IMR-90 (cell line): ENCODE measurements around the gene STXBP4. TPM values are rescaled to one million over a fixed set of nuclear protein-coding genes. Genes with fewer than 3 reads are reported as not detected.

Experiments
- ATAC-seq: fragments of 200-7000 bp; cut with Tn5 transposase; 2 replicates; pipeline ENCODE4 v1.9.1; 2020; ENCODE audit warnings: low read depth, mild to moderate bottlenecking, moderate library complexity
- BruUV-seq: library from RNA; stranded (reverse); fragments of 400-500 nt; replicated peaks from 2 replicates; lab custom pipeline; 2021; lab: Mats Ljungman, UMichigan
- CTCF ChIA-PET: fragments of 300-600 bp; formaldehyde crosslinking; extraction: SDS; loops from one replicate; lab custom pipeline; 2021; ENCODE audit warnings: antibody characterized with exemption; lab: Yijun Ruan, JAX
- POLR2A ChIA-PET: fragments of 300-600 bp; sonication (Branson Sonifier 250); formaldehyde crosslinking; loops from one replicate; lab custom pipeline; 2022; ENCODE audit warnings: antibody characterized with exemption; ENCODE audit not compliant: unreplicated experiment; lab: Charles Lee
- DNase-seq: peaks from one replicate; pipeline ENCODE4 v3.0.0; 2013
- H2AFZ ChIP-seq: replicated peaks from 2 replicates; pipeline ENCODE3; 2013; ENCODE audit warnings: low read length, mild to moderate bottlenecking; ENCODE audit not compliant: poor library complexity
- H2AK5ac ChIP-seq: 2 replicates; pipeline ENCODE4 v1.6.1; 2013; ENCODE audit warnings: low read depth, low read length, inconsistent platforms
- H2AK9ac ChIP-seq: replicated peaks from 2 replicates; pipeline ENCODE3; 2013; ENCODE audit warnings: mild to moderate bottlenecking, low read depth, low read length, moderate library complexity; ENCODE audit not compliant: poor library complexity
- H2BK120ac ChIP-seq: 2 replicates; pipeline ENCODE4 v1.6.1; 2013; ENCODE audit warnings: low read depth, low read length, inconsistent platforms
- H2BK15ac ChIP-seq: 3 replicates; pipeline ENCODE4 v1.6.1; 2013; ENCODE audit warnings: low read depth, low read length, inconsistent platforms
- H2BK20ac ChIP-seq: 2 replicates; pipeline ENCODE4 v1.6.1; 2013; ENCODE audit warnings: low read depth, mild to moderate bottlenecking, inconsistent platforms, low read length, moderate library complexity
- H2BK5ac ChIP-seq: 2 replicates; pipeline ENCODE4 v1.6.1; 2013; ENCODE audit warnings: mild to moderate bottlenecking, low read depth, low read length, inconsistent platforms; ENCODE audit not compliant: poor library complexity, severe bottlenecking
- H3K14ac ChIP-seq: replicated peaks from 2 replicates; pipeline ENCODE4 v1.6.1; 2013; ENCODE audit warnings: low read depth, low read length, inconsistent platforms
- H3K18ac ChIP-seq: 2 replicates; pipeline ENCODE4 v1.6.1; 2013; ENCODE audit warnings: low read depth, low read length, control low read depth
- H3K23ac ChIP-seq: 2 replicates; pipeline ENCODE4 v1.6.1; 2013; ENCODE audit warnings: low read depth, low read length, inconsistent platforms
- H3K27ac ChIP-seq: 2 replicates; pipeline ENCODE4 v1.5.1; 2013; ENCODE audit warnings: mild to moderate bottlenecking, control low read depth, low read length; ENCODE audit not compliant: insufficient read depth
- H3K27me3 ChIP-seq: 2 replicates; pipeline ENCODE4 v1.6.1; 2013; ENCODE audit warnings: low read length; ENCODE audit not compliant: control insufficient read depth, insufficient read depth
- H3K36me3 ChIP-seq: 2 replicates; pipeline ENCODE4 v1.6.1; 2013; ENCODE audit warnings: low read length, mixed read lengths; ENCODE audit not compliant: control insufficient read depth, insufficient read depth
- H3K4ac ChIP-seq: 2 replicates; pipeline ENCODE4 v1.6.1; 2013; ENCODE audit warnings: low read depth, low read length, inconsistent platforms
- H3K4me1 ChIP-seq: 2 replicates; pipeline ENCODE4 v1.6.1; 2013; ENCODE audit warnings: low read length, mixed read lengths; ENCODE audit not compliant: control insufficient read depth, insufficient read depth
- H3K4me2 ChIP-seq: 2 replicates; pipeline ENCODE4 v1.6.1; 2013; ENCODE audit warnings: low read depth, mild to moderate bottlenecking, control low read depth, low read length, moderate library complexity
- H3K4me3 ChIP-seq: 2 replicates; pipeline ENCODE4 v1.5.1; 2013; ENCODE audit warnings: low read depth, mild to moderate bottlenecking, control low read depth, low read length, moderate library complexity; ENCODE audit not compliant: insufficient read depth
- H3K56ac ChIP-seq: 2 replicates; pipeline ENCODE4 v1.6.1; 2013; ENCODE audit warnings: low read length, inconsistent platforms; ENCODE audit not compliant: insufficient read depth; ENCODE audit errors: extremely low read depth
- H3K79me1 ChIP-seq, 2 experiments: 2 replicates each; pipeline ENCODE4 v1.6.1; 2013; ENCODE audit warnings: low read length in 2 of 2, inconsistent platforms in 1 of 2, low read depth in 1 of 2
- H3K9ac ChIP-seq: 2 replicates; pipeline ENCODE4 v1.6.1; 2013; ENCODE audit warnings: low read depth, low read length, control low read depth
- H3K9me1 ChIP-seq: 2 replicates; pipeline ENCODE4 v1.6.1; 2013; ENCODE audit warnings: low read length, inconsistent platforms; ENCODE audit not compliant: insufficient read depth
- H3K9me3 ChIP-seq: 2 replicates; pipeline ENCODE4 v1.6.1; 2013; ENCODE audit warnings: low read length; ENCODE audit not compliant: control insufficient read depth, insufficient read depth
- H4K20me1 ChIP-seq: 2 replicates; pipeline ENCODE4 v1.6.1; 2013; ENCODE audit warnings: low read length, inconsistent platforms; ENCODE audit not compliant: insufficient read depth
- H4K5ac ChIP-seq: 2 replicates; pipeline ENCODE4 v1.6.1; 2013; ENCODE audit warnings: mild to moderate bottlenecking, low read depth, low read length, control low read depth
- H4K8ac ChIP-seq, 2 experiments: 2 replicates each; pipeline ENCODE4 v1.6.1; 2013; ENCODE audit warnings: low read depth in 2 of 2, low read length in 2 of 2, control low read depth in 1 of 2, inconsistent platforms in 1 of 2
- H4K91ac ChIP-seq: 2 replicates; pipeline ENCODE4 v1.6.1; 2013; ENCODE audit warnings: low read depth, low read length, inconsistent platforms; ENCODE audit not compliant: insufficient read depth
- CEBPB ChIP-seq: IDR thresholded peaks from 2 replicates; pipeline ENCODE4 v1.6.1; 2012; ENCODE audit warnings: low read depth, low read length, improper control_type of control experiment
- CHD1 ChIP-seq: IDR thresholded peaks from 2 replicates; pipeline ENCODE4 v1.6.1; 2012; ENCODE audit warnings: low read depth, low read length, improper control_type of control experiment
- CTCF ChIP-seq: conservative IDR thresholded peaks from 2 replicates; pipeline ENCODE4 v1.5.1; 2012; ENCODE audit warnings: mild to moderate bottlenecking, low read depth, low read length, improper control_type of control experiment
- FOS ChIP-seq: fragments of 150-350 bp; IDR thresholded peaks from 2 replicates; pipeline ENCODE4 v1.6.1; 2016; ENCODE audit warnings: low read depth, low read length
- MAZ ChIP-seq: IDR thresholded peaks from 2 replicates; pipeline ENCODE4 v1.6.1; 2012; ENCODE audit warnings: low read depth, mild to moderate bottlenecking, low read length, improper control_type of control experiment, moderate library complexity, borderline replicate concordance
- MXI1 ChIP-seq: IDR thresholded peaks from 2 replicates; pipeline ENCODE4 v1.6.1; 2012; ENCODE audit warnings: low read depth, mild to moderate bottlenecking, low read length, moderate library complexity, borderline replicate concordance
- RAD21 ChIP-seq: IDR thresholded peaks from 2 replicates; pipeline ENCODE4 v1.6.1; 2012; ENCODE audit warnings: low read length, improper control_type of control experiment
- RFX5 ChIP-seq: IDR thresholded peaks from 2 replicates; pipeline ENCODE4 v1.8.0; 2012; ENCODE audit warnings: low read depth, mild to moderate bottlenecking, low read length, moderate library complexity
- SMC3 ChIP-seq: fragments of 150-350 bp; IDR thresholded peaks from 2 replicates; pipeline ENCODE4 v1.6.1; 2016; ENCODE audit warnings: low read depth, mild to moderate bottlenecking, antibody characterized with exemption, low read length, moderate library complexity
- USF2 ChIP-seq: fragments of 150-350 bp; IDR thresholded peaks from 2 replicates; pipeline ENCODE4 v1.6.1; 2017; ENCODE audit warnings: mild to moderate bottlenecking, antibody characterized with exemption, low read length, low read depth
- WGBS, 2 experiments: methylation state at CpG; one replicate each; pipeline versions ENCODE4 v1.1.5 to v1.1.7; 2013; ENCODE audit warnings: missing lambda C conversion rate in 2 of 2; ENCODE audit not compliant: insufficient read length in 1 of 2; ENCODE audit errors: extremely low coverage in 2 of 2; 5-methylcytosine and 5-hydroxymethylcytosine counted together
- dilution Hi-C: fragments of 300-500 bp; cut with HindIII; formaldehyde crosslinking; loops from one replicate; pipeline ENCODE4 v1.14.3; 2018; ENCODE audit warnings: low sequenced_read_pairs; ENCODE audit not compliant: unreplicated experiment
- in situ Hi-C: fragments of 300-500 bp; cut with MboI; formaldehyde crosslinking; loops from 3 replicates; pipeline ENCODE4 v1.14.3; 2019; ENCODE audit warnings: low sequenced_read_pairs, inconsistent platforms, mixed read lengths
- intact Hi-C: fragments of 100-400 bp; cut with micrococcal nuclease; formaldehyde crosslinking; loops from 2 replicates; pipeline ENCODE4 v1.10.0; 2022
- polyA plus RNA-seq, 3 experiments: library from polyadenylated mRNA; depleted of rRNA; stranded (reverse); fragments of >200 nt; gene quantifications; 2 replicates each; pipeline ENCODE4 v1.2.3, GENCODE V29; 2012; ENCODE audit warnings: low replicate concordance in 1 of 3
- total RNA-seq: library from RNA; depleted of rRNA; stranded (reverse); fragments of >200 nt; gene quantifications from 2 replicates; pipeline ENCODE4 v1.2.3, GENCODE V29; 2012
- TF ChIP-seq, protein P1 (sequence below): fragments of 150-350 bp; IDR thresholded peaks from 2 replicates; pipeline ENCODE4 v1.6.1; 2016; ENCODE audit warnings: low read depth, mild to moderate bottlenecking, low read length, moderate library complexity, borderline replicate concordance

STXBP4 gene
- total and polyA plus RNA-seq, 2 of the 4 experiments (the other 2 are of a cell fraction) = 4.1 to 20.4 TPM

GRCh38 chr17:54947396-54947795 is 21.2 kb upstream of the STXBP4 start:
- no peak overlapping the region for H4K5ac ChIP-seq
- H3K9me1 ChIP-seq = peaks cover 5% of the 10 kb centered on the region; the same call in 1 of the 2 replicates
- no peak overlapping the region for H3K56ac ChIP-seq
- no peak overlapping the region for H3K14ac ChIP-seq
- H4K8ac ChIP-seq = no peak overlapping the region
- no peak overlapping the region for H3K27ac ChIP-seq
- no peak for ATAC-seq
- no peak overlapping the region for H2BK5ac ChIP-seq
- H2BK15ac ChIP-seq = no peak overlapping the region
- no peak overlapping the region for H2BK20ac ChIP-seq
- no CpG with 5 or more reads among the region's 2 CpGs for WGBS, 2 experiments
- peaks cover 4% of the 10 kb centered on the region; the same call in 1 of the 2 replicates for H4K20me1 ChIP-seq
- no peak overlapping the region for H3K9ac ChIP-seq
- CTCF ChIA-PET = no interaction called here
- intact Hi-C loops = no loop called here
- H2AK5ac ChIP-seq = no peak overlapping the region
- no peak overlapping the region for H3K4me3 ChIP-seq
- H3K4ac ChIP-seq = no peak overlapping the region
- H4K91ac ChIP-seq = no peak overlapping the region
- H3K27me3 ChIP-seq = peaks cover 4% of the 10 kb centered on the region; the same call in 1 of the 2 replicates
- no peak overlapping the region for H3K4me2 ChIP-seq
- H2BK120ac ChIP-seq = no peak overlapping the region
- peaks cover 8% of the 10 kb centered on the region for H3K4me1 ChIP-seq
- POLR2A ChIA-PET = no interaction called here
- BruUV-seq = no TSS peak
- peaks cover 1% of the 10 kb centered on the region; the same call in 1 of the 2 replicates for H3K36me3 ChIP-seq
- TF ChIP-seq SMC3 = no peak
- TF ChIP-seq CHD1 = no peak
- TF ChIP-seq CTCF = no peak
- TF ChIP-seq RAD21 = no peak
- TF ChIP-seq, protein P1, sequence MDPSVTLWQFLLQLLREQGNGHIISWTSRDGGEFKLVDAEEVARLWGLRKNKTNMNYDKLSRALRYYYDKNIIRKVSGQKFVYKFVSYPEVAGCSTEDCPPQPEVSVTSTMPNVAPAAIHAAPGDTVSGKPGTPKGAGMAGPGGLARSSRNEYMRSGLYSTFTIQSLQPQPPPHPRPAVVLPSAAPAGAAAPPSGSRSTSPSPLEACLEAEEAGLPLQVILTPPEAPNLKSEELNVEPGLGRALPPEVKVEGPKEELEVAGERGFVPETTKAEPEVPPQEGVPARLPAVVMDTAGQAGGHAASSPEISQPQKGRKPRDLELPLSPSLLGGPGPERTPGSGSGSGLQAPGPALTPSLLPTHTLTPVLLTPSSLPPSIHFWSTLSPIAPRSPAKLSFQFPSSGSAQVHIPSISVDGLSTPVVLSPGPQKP = no peak
- TF ChIP-seq RFX5 = no peak
- no peak for TF ChIP-seq CEBPB
- TF ChIP-seq USF2 = no peak
- no peak for TF ChIP-seq MXI1
- TF ChIP-seq MAZ = no peak
- TF ChIP-seq FOS = no peak
- DNase-seq = no peak
- H3K79me1 ChIP-seq = no peaks in the 10 kb centered on the region
- in situ Hi-C loops = no loop called here
- H2AFZ ChIP-seq = no peak overlapping the region
- dilution Hi-C loops = no loop called here
- H3K18ac ChIP-seq = no peak overlapping the region
- H3K9me3 ChIP-seq = no peaks in the 10 kb centered on the region
- H2AK9ac ChIP-seq = no peak overlapping the region
- H3K23ac ChIP-seq = no peak overlapping the region
